Glutamatergic neuron (in vitro differentiated cells): ENCODE results near the gene ITPKB. TPM values are rescaled to one million over a fixed set of nuclear protein-coding genes. Genes with fewer than 3 reads are reported as not detected.

Source experiments
- DNase-seq: peaks from one replicate; pipeline ENCODE4 v3.0.0; 2022
- H3K27ac Mint-ChIP-seq: one replicate; pipeline ENCODE4 v1.8.0; 2020; ENCODE audit warnings: mild to moderate bottlenecking, mixed read lengths, inconsistent platforms; ENCODE audit not compliant: unreplicated experiment
- H3K27me3 Mint-ChIP-seq: one replicate; pipeline ENCODE4 v1.8.0; 2020; ENCODE audit warnings: mild to moderate bottlenecking, moderate library complexity, mixed read lengths, inconsistent platforms; ENCODE audit not compliant: unreplicated experiment
- H3K36me3 Mint-ChIP-seq: one replicate; pipeline ENCODE4 v1.8.0; 2020; ENCODE audit warnings: mild to moderate bottlenecking, mixed read lengths, inconsistent platforms; ENCODE audit not compliant: unreplicated experiment
- H3K4me1 Mint-ChIP-seq: one replicate; pipeline ENCODE4 v1.8.0; 2020; ENCODE audit warnings: mild to moderate bottlenecking, low read depth, mixed read lengths, inconsistent platforms; ENCODE audit not compliant: unreplicated experiment
- H3K4me3 Mint-ChIP-seq: one replicate; pipeline ENCODE4 v1.8.0; 2020; ENCODE audit warnings: mild to moderate bottlenecking, mixed read lengths, inconsistent platforms; ENCODE audit not compliant: unreplicated experiment
- H3K9me3 Mint-ChIP-seq: one replicate; pipeline ENCODE4 v1.8.0; 2020; ENCODE audit warnings: mild to moderate bottlenecking, moderate library complexity, mixed read lengths, inconsistent platforms; ENCODE audit not compliant: unreplicated experiment
- total RNA-seq: library from RNA; stranded (reverse); fragmentation: NEBNext Ultra II Directional; extraction: Animal tissue kit (Norgen Biotek cat#: 25700); gene quantifications from one replicate; pipeline ENCODE4 v1.2.1, GENCODE V29; 2021; ENCODE audit not compliant: unreplicated experiment
- TF ChIP-seq, protein P1 (sequence below): fragments of 200-600 bp; sonication (generic); IDR thresholded peaks from one replicate; pipeline ENCODE4 v1.5.0; 2021; ENCODE audit not compliant: partially characterized antibody, unreplicated experiment

Gene ITPKB
- total RNA-seq, 1 donor from 2014 or later: 0.34 TPM

- H3K9me3 Mint-ChIP-seq: peaks cover 4% of the 10 kb centered on the region
- no peaks in the 10 kb centered on the region for H3K36me3 Mint-ChIP-seq
- no peak for DNase-seq
- peaks cover 32% of the 10 kb centered on the region for H3K4me1 Mint-ChIP-seq
- H3K4me3 Mint-ChIP-seq: no peak overlapping the region
- H3K27me3 Mint-ChIP-seq: peaks cover 1% of the 10 kb centered on the region
- H3K27ac Mint-ChIP-seq: no peak overlapping the region
- TF ChIP-seq, protein P1, sequence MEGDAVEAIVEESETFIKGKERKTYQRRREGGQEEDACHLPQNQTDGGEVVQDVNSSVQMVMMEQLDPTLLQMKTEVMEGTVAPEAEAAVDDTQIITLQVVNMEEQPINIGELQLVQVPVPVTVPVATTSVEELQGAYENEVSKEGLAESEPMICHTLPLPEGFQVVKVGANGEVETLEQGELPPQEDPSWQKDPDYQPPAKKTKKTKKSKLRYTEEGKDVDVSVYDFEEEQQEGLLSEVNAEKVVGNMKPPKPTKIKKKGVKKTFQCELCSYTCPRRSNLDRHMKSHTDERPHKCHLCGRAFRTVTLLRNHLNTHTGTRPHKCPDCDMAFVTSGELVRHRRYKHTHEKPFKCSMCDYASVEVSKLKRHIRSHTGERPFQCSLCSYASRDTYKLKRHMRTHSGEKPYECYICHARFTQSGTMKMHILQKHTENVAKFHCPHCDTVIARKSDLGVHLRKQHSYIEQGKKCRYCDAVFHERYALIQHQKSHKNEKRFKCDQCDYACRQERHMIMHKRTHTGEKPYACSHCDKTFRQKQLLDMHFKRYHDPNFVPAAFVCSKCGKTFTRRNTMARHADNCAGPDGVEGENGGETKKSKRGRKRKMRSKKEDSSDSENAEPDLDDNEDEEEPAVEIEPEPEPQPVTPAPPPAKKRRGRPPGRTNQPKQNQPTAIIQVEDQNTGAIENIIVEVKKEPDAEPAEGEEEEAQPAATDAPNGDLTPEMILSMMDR: no peak
Observed at GRCh38 chr1:226666164-226666506, 72.9 kb downstream of the ITPKB start.

GRCh38 chr1:226665505-226666163, 73.4 kb downstream of the ITPKB start:
- no peak for DNase-seq
- Mint-ChIP-seq H3K9me3 (peaks cover 4% of the 10 kb centered on the region), H3K4me3 (no peak overlapping the region), H3K36me3 (no peaks in the 10 kb centered on the region), H3K4me1 (peaks cover 34% of the 10 kb centered on the region), H3K27ac (no peak overlapping the region), H3K27me3 (peaks cover 1% of the 10 kb centered on the region)
- TF ChIP-seq, protein P1: no peak

DNA sequence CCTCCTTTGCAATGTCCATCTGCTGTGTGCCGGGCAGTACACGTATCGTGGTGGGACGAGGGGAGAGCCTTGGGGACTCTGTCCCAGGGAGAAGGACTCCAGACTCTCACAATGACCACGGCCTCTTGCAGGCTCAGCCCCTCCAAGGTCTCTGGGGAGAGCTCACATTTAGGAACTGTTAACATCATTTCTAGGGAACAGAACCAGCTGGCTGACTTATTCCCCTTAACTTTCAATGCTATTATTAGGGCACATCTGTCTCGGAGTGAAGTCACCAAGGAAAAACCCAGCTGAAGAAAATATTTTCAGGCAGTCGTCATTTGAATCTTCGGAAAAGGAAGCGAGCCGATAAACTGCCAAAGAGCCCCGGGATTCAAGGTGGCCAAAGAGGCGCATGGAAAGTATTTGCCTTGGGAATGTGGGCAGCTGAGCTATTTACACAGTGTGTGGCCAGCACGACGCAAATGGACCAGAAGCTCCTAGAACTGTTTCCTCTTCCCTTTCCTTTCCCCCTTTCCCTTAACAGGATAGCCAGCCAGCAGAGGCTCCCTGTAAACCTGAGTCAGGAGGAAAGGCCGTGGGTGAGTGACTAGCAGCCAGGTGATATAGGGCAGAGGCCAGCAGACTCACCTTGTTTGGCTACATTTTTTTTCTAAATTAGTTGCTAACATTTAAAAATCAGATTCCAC, 74.5 kb downstream of the ITPKB start:
- H3K27me3 Mint-ChIP-seq: peaks cover 5% of the 10 kb centered on the region
- H3K36me3 Mint-ChIP-seq: no peaks in the 10 kb centered on the region
- H3K27ac Mint-ChIP-seq: no peak overlapping the region
- no peak for DNase-seq
- peaks cover 4% of the 10 kb centered on the region for H3K9me3 Mint-ChIP-seq
- TF ChIP-seq, protein P1: no peak
- H3K4me1 Mint-ChIP-seq: peaks cover 41% of the 10 kb centered on the region
- H3K4me3 Mint-ChIP-seq: no peak overlapping the region

DNA sequence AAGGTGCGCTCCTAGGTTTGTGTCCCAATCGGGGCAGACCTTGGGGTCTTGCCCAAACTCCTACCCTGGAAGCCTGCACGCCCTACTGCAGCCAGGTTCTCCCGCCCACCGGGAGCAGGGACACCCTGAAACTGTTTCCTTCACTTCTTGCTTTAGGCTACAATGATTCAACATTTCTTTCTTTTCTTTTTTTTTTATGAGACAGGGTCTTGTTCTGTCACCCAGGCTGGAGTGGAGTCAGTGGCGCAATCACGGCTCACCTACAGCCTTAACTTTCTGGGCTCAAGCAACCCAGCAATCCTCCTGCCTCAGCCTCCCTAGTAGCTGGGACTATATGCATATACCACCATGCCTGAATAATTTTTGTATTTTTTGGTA, 75.8 kb downstream of the ITPKB start:
- no peak for DNase-seq
- Mint-ChIP-seq H3K27ac (no peak overlapping the region), H3K9me3 (peaks cover 4% of the 10 kb centered on the region), H3K4me3 (no peak overlapping the region), H3K27me3 (peaks cover 7% of the 10 kb centered on the region), H3K36me3 (no peaks in the 10 kb centered on the region), H3K4me1 (peaks cover 38% of the 10 kb centered on the region)
- TF ChIP-seq, protein P1: no peak

DNA sequence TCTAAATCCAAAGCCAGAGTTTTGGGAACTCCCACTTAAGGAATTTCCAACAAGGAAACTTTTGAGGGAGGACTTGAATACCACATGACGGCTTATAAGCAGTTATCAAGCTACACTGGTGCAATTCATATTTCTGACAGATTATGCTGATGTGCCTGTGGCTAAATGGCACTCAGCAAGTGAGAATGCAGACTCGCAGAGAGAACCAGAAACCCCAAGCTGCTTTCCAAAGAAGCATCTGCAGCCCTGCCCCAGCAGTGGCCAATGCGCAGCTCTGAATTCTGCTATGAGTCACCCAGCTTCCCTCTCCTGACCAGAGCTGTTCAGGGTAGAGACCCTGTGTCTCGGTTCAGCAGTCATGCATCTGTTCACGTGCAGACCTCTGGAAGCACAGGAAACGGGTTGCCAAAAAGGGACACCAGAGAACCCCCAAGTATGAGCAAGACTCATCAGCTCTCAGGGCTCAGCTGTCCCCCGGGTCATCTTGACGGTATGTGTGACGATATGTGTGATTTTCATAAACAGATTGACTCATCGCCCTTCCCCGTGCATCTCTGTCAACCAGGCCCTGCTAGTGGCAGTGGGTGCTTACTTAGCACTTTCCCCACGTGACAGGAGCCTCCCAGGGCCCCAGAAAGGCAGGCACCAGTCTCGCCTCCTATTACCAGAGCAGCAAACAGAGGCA, 76.3 kb downstream of the ITPKB start:
- Mint-ChIP-seq H3K27me3 (peaks cover 10% of the 10 kb centered on the region), H3K4me1 (peaks cover 41% of the 10 kb centered on the region), H3K36me3 (no peaks in the 10 kb centered on the region), H3K9me3 (peaks cover 4% of the 10 kb centered on the region), H3K27ac (no peak overlapping the region), H3K4me3 (no peak overlapping the region)
- TF ChIP-seq, protein P1: no peak
- peak; percentile 57 for DNase-seq
